Islet precursor cell (in vitro differentiated cells): ENCODE measurements around the gene TRAPPC10.
"Not testable (repeated sequence)": the region's sequence is repeated elsewhere in the genome, so short reads cannot be mapped to it uniquely, and the experiment has no call there.

Experiments
- DNase-seq: peaks from one replicate; pipeline ENCODE4 v3.0.0-alpha.2; 2018

TRAPPC10 gene

DNA sequence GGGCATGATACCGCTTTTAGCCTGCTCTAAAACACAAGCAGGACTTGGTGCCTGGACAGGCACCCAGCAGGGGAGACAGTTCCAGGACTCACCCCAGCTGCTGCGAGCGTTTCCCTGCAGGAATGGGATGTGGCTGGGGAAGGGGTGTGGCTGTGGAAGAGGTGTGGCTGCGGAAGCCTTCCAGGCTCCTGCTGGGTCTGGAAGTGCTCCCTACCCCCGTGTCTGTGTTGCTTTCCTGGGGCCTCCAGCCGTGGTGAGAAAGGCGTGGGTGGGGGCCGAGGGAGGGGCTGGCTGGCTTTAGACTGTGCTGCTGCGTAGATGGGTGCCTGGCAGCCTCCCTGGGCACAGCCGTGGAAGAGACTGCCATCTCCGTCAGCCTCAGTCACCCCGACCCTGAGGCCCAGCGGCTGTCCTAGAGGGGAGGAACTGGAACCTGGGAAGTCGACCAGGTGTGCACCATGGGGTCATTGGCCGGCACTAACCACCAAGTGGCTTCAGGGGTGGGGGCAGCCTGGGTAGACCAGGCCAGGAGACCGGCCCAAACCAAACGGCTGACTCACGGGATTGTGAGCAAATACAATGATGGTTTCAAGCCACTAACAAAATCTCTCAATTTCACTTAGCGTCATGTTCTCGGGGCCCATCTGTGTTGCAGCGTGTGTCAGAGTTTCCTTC lies 141.2 kb downstream of the TRAPPC10 start:
- not testable (repeated sequence) for DNase-seq

GRCh38 chr21:44153889-44154228 lies 141.8 kb downstream of the TRAPPC10 start:
- not testable (repeated sequence) for DNase-seq

DNA sequence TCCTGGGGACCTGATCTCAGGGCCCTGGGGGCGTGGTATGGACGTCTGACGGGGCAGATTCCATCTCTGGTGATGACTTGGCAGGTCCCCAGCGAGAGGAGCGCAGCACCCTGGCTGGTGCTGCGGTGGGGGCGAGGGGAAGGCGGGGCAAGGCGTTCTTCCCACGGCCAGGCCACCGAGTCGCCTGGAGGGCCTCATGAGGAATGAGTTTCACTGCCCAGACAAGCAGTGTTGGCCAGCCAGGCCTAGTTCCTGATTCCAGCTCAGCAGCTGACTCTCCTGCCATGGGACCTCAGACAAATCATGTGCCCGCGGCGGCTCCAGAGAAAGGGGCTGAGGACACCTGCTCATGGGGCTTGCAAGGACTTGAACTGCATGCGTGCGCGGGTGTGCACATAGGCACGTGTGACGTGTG lies 142.7 kb downstream of the TRAPPC10 start:
- DNase-seq, result not testable (repeated sequence)

- DNase-seq, result not testable (repeated sequence)
These were observed 143.3 kb downstream of the TRAPPC10 start for GRCh38 chr21:44155231-44155993.

GRCh38 chr21:44155994-44156380 lies 143.9 kb downstream of the TRAPPC10 start:
- DNase-seq, result not testable (repeated sequence)
